GM18520 (cell line): ENCODE results near the gene ZGPAT.

Source experiments
- ATAC-seq: cut with Tn5 transposase; IDR thresholded peaks from one replicate; pipeline ENCODE4 v1.9.1; 2021; ENCODE audit not compliant: unreplicated experiment

Gene ZGPAT

DNA sequence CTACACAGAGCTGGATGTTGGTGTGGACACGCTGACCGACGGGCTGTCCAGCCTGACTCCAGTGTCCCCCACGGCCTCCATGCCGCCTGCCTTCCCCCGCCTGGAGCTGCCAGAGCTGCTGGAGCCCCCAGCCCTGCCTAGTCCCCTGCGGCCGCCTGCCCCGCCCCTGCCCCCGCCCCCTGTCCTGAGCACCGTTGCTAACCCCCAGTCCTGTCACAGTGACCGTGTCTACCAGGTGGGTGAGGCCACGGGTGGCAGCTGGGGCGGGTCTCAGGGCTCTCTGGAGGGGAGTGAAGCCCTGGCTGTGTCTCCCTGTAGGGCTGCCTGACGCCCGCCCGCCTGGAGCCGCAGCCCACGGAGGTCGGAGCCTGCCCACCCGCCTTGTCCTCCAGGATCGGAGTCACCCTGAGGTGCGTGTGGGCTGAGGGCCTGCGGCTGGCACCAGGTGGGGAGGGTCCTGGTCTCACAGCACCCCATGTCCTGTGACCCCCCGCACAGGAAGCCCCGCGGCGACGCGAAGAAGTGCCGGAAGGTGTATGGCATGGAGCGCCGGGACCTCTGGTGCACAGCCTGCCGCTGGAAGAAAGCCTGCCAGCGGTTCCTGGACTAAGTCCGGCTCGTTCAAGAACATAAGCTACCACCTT lies 34.7 kb downstream of the ZGPAT start:
- no peak for ATAC-seq

- no peak for ATAC-seq
These were observed 35.6 kb downstream of the ZGPAT start for GRCh38 chr20:63743210-63743970.

DNA sequence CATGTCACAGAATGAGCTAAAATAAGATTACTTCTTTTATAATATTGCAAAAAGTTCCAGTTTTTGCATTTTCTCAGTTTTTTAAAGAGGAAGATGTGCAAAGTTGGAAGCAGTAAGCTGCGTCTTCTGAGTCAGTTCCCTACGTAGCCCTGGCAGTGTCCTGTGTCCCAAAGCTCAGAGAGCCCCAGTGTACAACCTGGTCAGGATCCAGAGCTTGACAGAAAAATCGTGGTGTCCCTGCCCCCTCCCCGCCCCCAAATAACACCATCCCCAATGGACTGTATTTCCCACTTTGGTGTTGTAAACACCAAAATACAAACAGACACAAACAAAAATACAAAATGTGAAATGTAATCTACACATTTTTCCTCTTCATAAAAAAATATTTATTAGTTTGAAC lies 36.3 kb downstream of the ZGPAT start:
- ATAC-seq = no peak

- no peak for ATAC-seq
These were observed 37.0 kb downstream of the ZGPAT start for GRCh38 chr20:63744574-63745423.

DNA sequence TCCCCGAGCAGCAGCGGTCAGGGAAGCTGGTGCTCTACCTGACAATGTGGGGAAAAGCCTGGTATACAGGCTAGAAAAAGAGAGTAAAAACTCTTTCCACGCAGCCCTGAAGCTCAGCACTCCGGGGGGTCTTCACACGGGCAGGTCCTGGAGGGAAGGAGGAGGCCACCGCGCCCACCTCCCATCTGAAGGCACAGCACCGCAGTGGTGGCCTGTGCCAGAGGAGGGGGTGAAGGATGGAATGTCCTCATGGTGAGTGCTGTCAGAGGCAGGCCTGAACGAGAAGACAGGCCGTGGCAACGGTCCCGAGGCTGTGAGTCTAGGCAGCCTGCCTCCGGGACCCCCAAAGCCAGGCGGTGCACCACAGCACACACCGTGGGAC lies 37.6 kb downstream of the ZGPAT start:
- no peak for ATAC-seq

- no peak for ATAC-seq
These were observed 38.3 kb downstream of the ZGPAT start for GRCh38 chr20:63745961-63746731.

DNA sequence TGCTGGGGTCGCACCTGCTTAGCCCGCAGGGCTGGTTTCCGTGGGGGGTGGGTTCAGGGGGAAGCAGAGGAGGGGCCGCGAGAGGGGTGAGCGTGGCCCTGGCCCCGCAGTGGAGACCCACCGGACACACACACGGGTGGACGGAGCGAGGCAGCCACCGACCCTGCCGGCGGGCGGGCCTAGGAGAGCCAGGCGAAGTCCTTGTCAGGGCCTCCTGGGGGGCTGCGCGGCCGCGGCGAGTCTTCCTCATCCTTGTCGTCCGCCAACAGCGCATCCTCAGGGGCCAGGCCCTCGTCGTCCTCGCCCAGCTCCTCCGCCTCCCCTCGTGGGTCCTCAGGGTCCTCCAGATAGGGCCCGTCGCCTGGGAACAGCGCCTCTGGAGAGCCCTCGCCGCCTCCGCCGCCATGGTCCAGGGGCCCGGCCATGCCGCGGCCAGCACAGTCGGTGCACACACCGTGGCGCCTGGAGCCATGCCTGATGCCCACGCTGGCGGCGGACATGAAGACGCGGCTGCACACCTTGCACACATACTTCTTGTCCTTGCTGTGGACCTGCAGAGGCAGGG lies 39.0 kb downstream of the ZGPAT start:
- no peak for ATAC-seq

- ATAC-seq = no peak
These were observed 39.8 kb downstream of the ZGPAT start for GRCh38 chr20:63747622-63748069.

- ATAC-seq = no peak
These were observed 40.5 kb downstream of the ZGPAT start for GRCh38 chr20:63748070-63748933.

DNA sequence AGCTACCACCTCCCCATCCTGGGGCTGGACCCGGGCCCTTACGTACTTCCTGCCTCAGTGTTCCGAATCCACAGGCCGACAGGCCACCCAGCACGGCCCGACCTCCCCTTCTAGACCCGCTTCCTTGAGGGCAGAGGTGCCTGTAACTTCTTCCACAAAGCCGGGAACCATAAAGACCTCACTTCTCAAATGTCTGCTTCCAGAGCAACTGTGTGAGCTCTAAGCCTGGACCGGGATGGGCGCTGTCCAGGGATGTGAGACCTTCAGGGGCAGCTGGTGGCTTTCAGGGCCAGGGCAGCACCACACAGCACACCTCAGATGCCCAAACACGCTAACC lies 41.1 kb downstream of the ZGPAT start:
- ATAC-seq = no peak

DNA sequence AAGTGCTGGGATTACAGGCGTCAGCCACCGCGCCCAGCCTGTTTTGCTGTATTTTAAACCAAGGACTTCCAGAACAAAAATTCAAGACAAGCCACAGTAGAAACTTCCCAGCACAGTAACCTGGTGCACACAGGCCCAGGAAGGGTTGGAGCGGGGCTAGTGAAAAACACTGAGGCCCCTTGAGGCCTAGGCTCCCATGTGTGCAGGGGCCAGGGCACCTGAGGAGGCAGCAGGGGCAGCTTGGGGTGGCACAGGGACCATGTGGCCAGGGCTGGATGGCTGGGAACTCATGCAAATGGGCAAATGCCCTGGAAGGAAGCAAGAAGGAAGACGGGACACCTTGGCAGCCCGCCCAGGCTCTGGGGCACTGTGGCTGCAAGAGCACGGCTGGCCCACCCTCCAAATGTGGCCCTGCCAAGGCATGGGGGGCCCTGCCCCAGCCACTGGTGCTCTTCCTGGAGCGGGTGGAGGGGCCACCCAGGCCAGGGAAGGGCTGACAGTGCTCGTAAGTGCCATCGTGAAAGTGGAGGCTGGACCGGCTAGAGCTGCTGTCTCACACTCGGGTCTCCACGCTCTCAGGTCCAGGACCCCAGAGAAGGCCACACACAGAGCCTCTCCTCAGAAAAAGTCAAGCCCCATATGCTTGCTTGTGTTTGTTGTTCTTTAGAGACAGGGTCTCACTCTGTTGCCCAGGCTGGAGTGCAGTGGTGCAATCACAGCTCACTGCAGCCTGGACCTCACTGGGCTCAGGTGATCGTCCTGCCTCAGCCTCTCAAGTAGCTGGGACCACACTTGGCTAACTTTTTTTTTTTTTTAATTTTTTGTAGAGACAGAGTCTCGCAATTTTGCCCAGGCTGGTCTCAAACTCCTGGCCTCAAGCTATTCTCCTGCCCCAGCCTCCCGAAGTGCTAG lies 42.0 kb downstream of the ZGPAT start:
- no peak for ATAC-seq

GRCh38 chr20:63750807-63751470 lies 43.1 kb downstream of the ZGPAT start:
- ATAC-seq = no peak

DNA sequence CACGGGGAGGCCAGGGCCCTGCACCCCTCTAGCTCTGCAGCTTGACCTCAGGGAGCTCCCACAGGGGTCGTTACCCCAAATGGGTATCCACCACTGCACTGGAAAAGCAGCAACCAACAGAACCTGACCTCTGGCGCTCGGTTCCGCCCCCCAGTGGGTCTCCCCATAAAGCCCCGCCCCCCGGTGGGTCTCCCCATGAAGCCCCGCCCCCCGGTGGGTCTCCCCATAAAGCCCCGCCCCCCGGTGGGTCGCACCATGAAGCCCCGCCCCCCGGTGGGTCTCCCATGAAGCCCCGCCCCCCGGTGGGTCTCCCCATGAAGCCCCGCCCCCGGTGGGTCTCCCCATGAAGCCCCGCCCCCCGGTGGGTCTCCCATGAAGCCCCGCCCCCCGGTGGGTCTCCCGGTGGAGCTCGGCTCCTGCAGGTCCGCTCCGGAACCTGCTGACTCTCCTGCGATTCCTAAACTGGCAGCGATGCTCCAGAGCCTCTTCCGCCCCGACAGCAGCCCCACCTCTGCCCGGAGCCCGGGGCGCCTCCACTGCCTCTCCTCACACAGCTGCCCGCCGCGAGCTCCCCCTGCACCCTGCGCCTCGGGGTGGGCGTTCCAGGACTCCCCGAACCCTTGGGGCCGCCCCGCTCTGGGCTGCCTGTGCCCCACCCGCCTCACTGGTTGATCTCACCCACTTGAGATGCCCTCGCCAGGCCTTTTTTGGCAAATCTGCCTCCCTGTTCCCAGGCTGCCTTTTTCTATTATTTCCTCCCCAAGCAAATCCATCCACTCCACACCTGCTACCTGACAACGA lies 43.8 kb downstream of the ZGPAT start:
- ATAC-seq = no peak

DNA sequence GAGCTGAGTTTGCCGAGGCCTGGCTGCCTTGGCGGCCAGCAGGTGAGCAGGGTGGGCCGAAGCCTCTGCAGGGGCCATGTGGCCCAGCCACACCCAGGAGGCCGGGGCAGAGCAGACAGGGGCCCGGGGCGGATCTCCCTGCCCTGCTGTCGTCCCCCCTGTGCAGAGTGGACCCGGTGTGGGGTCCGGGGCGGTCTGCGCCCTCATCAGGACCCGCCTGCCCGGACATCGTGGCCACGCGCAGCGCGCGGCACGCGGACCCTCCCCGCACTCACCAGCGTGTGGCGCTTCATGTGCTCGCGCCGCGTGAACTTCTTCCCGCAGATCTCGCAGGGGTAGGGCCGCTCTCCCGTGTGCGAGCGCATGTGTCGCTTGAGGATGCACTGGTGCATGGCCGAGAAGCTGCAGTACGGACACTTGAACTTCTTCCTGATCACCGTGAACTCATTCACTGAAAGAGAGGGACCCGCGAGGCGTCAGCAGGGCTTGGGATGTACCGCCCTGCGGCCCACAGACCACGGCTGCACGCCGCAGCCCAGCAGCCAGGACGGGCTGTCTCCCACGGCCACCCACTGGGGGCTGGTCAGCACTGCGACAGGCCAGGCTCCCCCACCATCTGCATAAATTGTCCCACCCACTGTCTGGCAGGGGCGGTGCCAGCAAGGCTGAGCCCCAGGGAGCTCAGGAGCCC lies 44.7 kb downstream of the ZGPAT start:
- no peak for ATAC-seq

GRCh38 chr20:63753381-63753780 lies 45.5 kb downstream of the ZGPAT start:
- no peak for ATAC-seq

DNA sequence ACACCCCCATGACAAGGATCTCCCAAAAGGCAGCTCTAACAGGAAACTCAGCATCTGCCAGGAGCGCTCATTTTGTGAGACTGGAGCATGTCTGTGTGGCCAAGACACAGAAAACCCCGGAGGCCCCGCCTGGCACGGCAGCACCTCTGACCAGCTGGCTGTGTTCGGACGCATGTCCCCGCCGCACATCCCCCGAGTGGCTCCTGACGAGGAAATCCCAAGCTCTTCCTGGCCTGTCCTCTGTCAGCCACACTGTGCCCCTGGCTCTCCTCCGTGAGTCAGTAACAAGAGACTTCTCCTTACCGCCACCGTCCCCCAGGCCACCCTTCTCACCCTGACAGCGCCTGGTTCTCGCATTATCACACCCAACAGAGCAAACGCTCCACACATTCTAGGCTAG lies 46.2 kb downstream of the ZGPAT start:
- no peak for ATAC-seq
